OCI-LY7 (cell line): ENCODE measurements around the gene SARM1. TPM values are rescaled to one million over a fixed set of nuclear protein-coding genes. Genes with fewer than 3 reads are reported as not detected.

Experiments used
- BruUV-seq: library from RNA; stranded (reverse); fragments of 400-500 nt; replicated peaks from 2 replicates; lab custom pipeline; 2021; lab: Mats Ljungman, UMichigan
- CTCF ChIA-PET: fragments of 300-600 bp; sonication (Branson Sonifier 250); formaldehyde crosslinking; loops from one replicate; lab custom pipeline; 2022; ENCODE audit warnings: antibody characterized with exemption; ENCODE audit not compliant: unreplicated experiment; lab: Charles Lee
- POLR2A ChIA-PET: fragments of 300-600 bp; sonication (Branson Sonifier 250); formaldehyde crosslinking; loops from one replicate; lab custom pipeline; 2022; ENCODE audit warnings: antibody characterized with exemption; lab: Charles Lee
- DNase-seq: peaks from one replicate; pipeline ENCODE4 v3.0.0-alpha.2; 2015; ENCODE audit warnings: low spot score
- H2AFZ ChIP-seq: fragments of 200-600 bp; sonication (generic), shearing (Covaris generic); 2 replicates; pipeline ENCODE4 v1.6.1; 2014; ENCODE audit warnings: mild to moderate bottlenecking, antibody characterized with exemption, low read length, moderate library complexity
- H3K27ac ChIP-seq: fragments of 200-600 bp; sonication (generic); 2 replicates; pipeline ENCODE4 v1.5.1; 2014; ENCODE audit warnings: mixed run types, low read depth, mild to moderate bottlenecking, moderate library complexity, low read length, inconsistent platforms; ENCODE audit not compliant: poor library complexity, severe bottlenecking
- H3K36me3 ChIP-seq: fragments of 200-600 bp; sonication (generic); 2 replicates; pipeline ENCODE4 v1.6.1; 2014; ENCODE audit warnings: mild to moderate bottlenecking, antibody characterized with exemption, low read length, moderate library complexity, mixed read lengths; ENCODE audit not compliant: insufficient read depth
- H3K4me1 ChIP-seq: fragments of 200-600 bp; sonication (generic); 2 replicates; pipeline ENCODE4 v1.5.1; 2014; ENCODE audit warnings: mild to moderate bottlenecking, low read length; ENCODE audit not compliant: insufficient read depth, poor library complexity, severe bottlenecking
- H3K4me2 ChIP-seq: fragments of 200-600 bp; sonication (generic); 2 replicates; pipeline ENCODE4 v1.6.1; 2014; ENCODE audit warnings: mild to moderate bottlenecking, low read length
- H3K4me3 ChIP-seq: fragments of 200-600 bp; sonication (generic); 2 replicates; pipeline ENCODE4 v1.5.1; 2014; ENCODE audit warnings: mild to moderate bottlenecking, low read depth, low read length; ENCODE audit not compliant: poor library complexity, severe bottlenecking
- H3K79me2 ChIP-seq: fragments of 200-600 bp; sonication (generic); 2 replicates; pipeline ENCODE4 v1.6.1; 2016; ENCODE audit warnings: low read depth, mild to moderate bottlenecking, low read length, moderate library complexity, mixed read lengths; ENCODE audit not compliant: insufficient read depth
- H3K9me2 ChIP-seq: fragments of 200-600 bp; sonication (generic); 2 replicates; pipeline ENCODE4 v1.6.1; 2016; ENCODE audit warnings: mild to moderate bottlenecking, low read length, mixed read lengths; ENCODE audit not compliant: insufficient read depth
- H3K9me3 ChIP-seq: fragments of 200-600 bp; sonication (generic); 2 replicates; pipeline ENCODE4 v1.6.1; 2014; ENCODE audit warnings: mild to moderate bottlenecking, mixed run types, low read length, mixed read lengths
- H4K20me1 ChIP-seq: fragments of 200-600 bp; sonication (generic); 2 replicates; pipeline ENCODE4 v1.6.1; 2014; ENCODE audit warnings: mild to moderate bottlenecking, antibody characterized with exemption, low read length, moderate library complexity, mixed read lengths; ENCODE audit not compliant: insufficient read depth
- EZH2phosphoT487 ChIP-seq: fragments of 200-600 bp; sonication (generic); IDR thresholded peaks from 2 replicates; pipeline ENCODE4 v1.6.1; 2018; ENCODE audit warnings: low read depth, borderline replicate concordance, mild to moderate bottlenecking, mixed run types, antibody characterized with exemption, low read length, moderate library complexity, mixed read lengths
- intact Hi-C: fragments of 100-400 bp; cut with micrococcal nuclease; formaldehyde crosslinking; loops from one replicate; pipeline ENCODE4 v1.10.0; 2022; ENCODE audit not compliant: unreplicated experiment
- total RNA-seq, 2 experiments: library from RNA; depleted of rRNA in 1 of 2; stranded (reverse); fragments of >200 nt in 1 of 2; shearing (Covaris generic) in 1 of 2; gene quantifications; 2 replicates each; pipeline ENCODE4 v1.2.3, GENCODE V29; 2014 to 2022
- TF ChIP-seq, protein P1 (sequence below): fragments of 200-600 bp; sonication (generic); conservative IDR thresholded peaks from 2 replicates; pipeline ENCODE4 v1.5.1; 2014; ENCODE audit warnings: mild to moderate bottlenecking, antibody characterized with exemption, low read length, moderate library complexity, mixed read lengths

Gene SARM1
- total RNA-seq, 2 experiments from 2014 or later: 7.5 to 21.3 TPM

GRCh38 chr17:28404812-28405570 lies 33.5 kb downstream of the SARM1 start:
- CTCF ChIA-PET: interaction anchor here (0.6 kb wide), 1 partner anchor 147 kb away, joined by 3 read pairs; no protein-coding TSS in a partner anchor
- H3K9me3 ChIP-seq: no peaks in the 10 kb centered on the region
- BruUV-seq: no TSS peak
- no peak overlapping the region for H3K27ac ChIP-seq
- peak overlapping the region; percentile 54 for H3K4me3 ChIP-seq
- no peak for TF ChIP-seq EZH2phosphoT487
- TF ChIP-seq, protein P1, sequence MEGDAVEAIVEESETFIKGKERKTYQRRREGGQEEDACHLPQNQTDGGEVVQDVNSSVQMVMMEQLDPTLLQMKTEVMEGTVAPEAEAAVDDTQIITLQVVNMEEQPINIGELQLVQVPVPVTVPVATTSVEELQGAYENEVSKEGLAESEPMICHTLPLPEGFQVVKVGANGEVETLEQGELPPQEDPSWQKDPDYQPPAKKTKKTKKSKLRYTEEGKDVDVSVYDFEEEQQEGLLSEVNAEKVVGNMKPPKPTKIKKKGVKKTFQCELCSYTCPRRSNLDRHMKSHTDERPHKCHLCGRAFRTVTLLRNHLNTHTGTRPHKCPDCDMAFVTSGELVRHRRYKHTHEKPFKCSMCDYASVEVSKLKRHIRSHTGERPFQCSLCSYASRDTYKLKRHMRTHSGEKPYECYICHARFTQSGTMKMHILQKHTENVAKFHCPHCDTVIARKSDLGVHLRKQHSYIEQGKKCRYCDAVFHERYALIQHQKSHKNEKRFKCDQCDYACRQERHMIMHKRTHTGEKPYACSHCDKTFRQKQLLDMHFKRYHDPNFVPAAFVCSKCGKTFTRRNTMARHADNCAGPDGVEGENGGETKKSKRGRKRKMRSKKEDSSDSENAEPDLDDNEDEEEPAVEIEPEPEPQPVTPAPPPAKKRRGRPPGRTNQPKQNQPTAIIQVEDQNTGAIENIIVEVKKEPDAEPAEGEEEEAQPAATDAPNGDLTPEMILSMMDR: no peak
- no peak overlapping the region for H2AFZ ChIP-seq
- H3K36me3 ChIP-seq: no peaks in the 10 kb centered on the region
- no peaks in the 10 kb centered on the region for H3K4me1 ChIP-seq
- H3K79me2 ChIP-seq: no peaks in the 10 kb centered on the region
- DNase-seq: no peak
- H3K4me2 ChIP-seq: peak overlapping the region; percentile 59; the same call in 1 of the 2 replicates
- intact Hi-C loops: no loop called here
- no peaks in the 10 kb centered on the region for H4K20me1 ChIP-seq
- no peaks in the 10 kb centered on the region for H3K9me2 ChIP-seq
- POLR2A ChIA-PET: interaction anchor here (0.8 kb wide), 1 partner anchor 10 kb away, joined by 3 read pairs; no protein-coding TSS in a partner anchor

GRCh38 chr17:28405632-28406472 lies 34.4 kb downstream of the SARM1 start, which contains the start of gene SLC46A1:
TSS of gene SLC46A1 (minus strand) at chr17:28406212. CDS start at chr17:28406114, 98 bp downstream.
- no peak for TF ChIP-seq EZH2phosphoT487
- TF ChIP-seq, protein P1: no peak
- Histone ChIP-seq H2AFZ (no peak within 1 kb of the TSS), H3K9me2 (no peaks in the 10 kb centered on the region), H3K79me2 (no peaks in the 10 kb centered on the region), H4K20me1 (no peaks in the 10 kb centered on the region), H3K27ac (no peak within 1 kb of the TSS), H3K36me3 (no peaks in the 10 kb centered on the region), H3K4me2 (peak within 1 kb of the TSS; percentile 59; the same call in 1 of the 2 replicates), H3K9me3 (no peaks in the 10 kb centered on the region), H3K4me1 (no peaks in the 10 kb centered on the region), H3K4me3 (peak within 1 kb of the TSS; percentile 54)
- BruUV-seq: no TSS peak
- POLR2A ChIA-PET: no interaction called here
- intact Hi-C loops: no loop called here
- CTCF ChIA-PET: no interaction called here
- DNase-seq: no peak
